ENCODE measurements around the gene MYBPHL.
"Not testable (repeated sequence)": the region's sequence is repeated elsewhere in the genome, so short reads cannot be mapped to it uniquely, and the experiment has no call there.

DNA sequence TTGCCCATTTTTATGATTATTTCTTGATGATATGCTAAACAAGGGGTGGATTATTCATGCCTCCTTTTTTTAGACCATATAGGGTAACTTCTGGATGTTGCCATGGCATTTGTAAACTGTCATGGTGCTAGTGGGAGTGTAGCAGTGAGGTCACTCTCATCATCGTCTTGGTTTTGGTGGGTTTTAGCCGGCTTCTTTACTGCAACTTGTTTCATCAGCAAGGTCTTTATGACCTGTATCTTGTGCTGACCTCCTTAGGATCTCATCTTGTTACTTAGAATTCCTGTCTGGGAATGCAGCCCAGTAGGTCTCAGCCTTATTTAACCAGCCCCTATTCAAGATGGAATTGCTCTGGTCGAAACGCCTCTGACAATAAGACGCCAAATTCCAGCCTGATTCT lies 20.0 kb downstream of the MYBPHL start:
- TF ChIP-seq, protein P1, sequence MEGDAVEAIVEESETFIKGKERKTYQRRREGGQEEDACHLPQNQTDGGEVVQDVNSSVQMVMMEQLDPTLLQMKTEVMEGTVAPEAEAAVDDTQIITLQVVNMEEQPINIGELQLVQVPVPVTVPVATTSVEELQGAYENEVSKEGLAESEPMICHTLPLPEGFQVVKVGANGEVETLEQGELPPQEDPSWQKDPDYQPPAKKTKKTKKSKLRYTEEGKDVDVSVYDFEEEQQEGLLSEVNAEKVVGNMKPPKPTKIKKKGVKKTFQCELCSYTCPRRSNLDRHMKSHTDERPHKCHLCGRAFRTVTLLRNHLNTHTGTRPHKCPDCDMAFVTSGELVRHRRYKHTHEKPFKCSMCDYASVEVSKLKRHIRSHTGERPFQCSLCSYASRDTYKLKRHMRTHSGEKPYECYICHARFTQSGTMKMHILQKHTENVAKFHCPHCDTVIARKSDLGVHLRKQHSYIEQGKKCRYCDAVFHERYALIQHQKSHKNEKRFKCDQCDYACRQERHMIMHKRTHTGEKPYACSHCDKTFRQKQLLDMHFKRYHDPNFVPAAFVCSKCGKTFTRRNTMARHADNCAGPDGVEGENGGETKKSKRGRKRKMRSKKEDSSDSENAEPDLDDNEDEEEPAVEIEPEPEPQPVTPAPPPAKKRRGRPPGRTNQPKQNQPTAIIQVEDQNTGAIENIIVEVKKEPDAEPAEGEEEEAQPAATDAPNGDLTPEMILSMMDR (IDR thresholded peaks at IDR 0.05), result not testable (repeated sequence)
- not testable (repeated sequence) for TF ChIP-seq POLR2AphosphoS5 (IDR thresholded peaks at IDR 0.05)
